Activated naive CD4-positive, alpha-beta T cell treated with anti-CD3 and anti-CD28 coated beads, Interleukin-2, amount 50 U/mL, for 16 hours (primary cell): Measurements from ENCODE around the gene CACNB4.
"Not testable (repeated sequence)": the region's sequence is repeated elsewhere in the genome, so short reads cannot be mapped to it uniquely, and the experiment has no call there.

ENCODE experiments used
- DNase-seq: peaks from one replicate; pipeline ENCODE4 v3.0.0-alpha.2; 2020

The CACNB4 gene

DNA sequence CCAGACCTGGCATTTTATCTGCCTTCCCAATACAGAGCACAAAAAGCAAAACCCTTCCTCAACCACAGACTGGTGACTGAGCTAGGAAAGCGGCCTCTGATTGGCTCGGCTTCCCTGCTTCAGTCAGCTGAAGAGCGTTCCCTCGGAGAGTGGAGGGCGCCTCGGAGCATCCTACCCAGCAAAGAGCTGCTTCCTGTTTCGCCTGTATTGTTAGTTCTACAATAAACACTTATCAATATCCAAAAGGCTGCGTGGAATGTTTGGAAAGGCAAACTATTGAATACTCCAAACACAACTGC, 125.0 kb downstream of the CACNB4 start:
- DNase-seq = no peak

DNA sequence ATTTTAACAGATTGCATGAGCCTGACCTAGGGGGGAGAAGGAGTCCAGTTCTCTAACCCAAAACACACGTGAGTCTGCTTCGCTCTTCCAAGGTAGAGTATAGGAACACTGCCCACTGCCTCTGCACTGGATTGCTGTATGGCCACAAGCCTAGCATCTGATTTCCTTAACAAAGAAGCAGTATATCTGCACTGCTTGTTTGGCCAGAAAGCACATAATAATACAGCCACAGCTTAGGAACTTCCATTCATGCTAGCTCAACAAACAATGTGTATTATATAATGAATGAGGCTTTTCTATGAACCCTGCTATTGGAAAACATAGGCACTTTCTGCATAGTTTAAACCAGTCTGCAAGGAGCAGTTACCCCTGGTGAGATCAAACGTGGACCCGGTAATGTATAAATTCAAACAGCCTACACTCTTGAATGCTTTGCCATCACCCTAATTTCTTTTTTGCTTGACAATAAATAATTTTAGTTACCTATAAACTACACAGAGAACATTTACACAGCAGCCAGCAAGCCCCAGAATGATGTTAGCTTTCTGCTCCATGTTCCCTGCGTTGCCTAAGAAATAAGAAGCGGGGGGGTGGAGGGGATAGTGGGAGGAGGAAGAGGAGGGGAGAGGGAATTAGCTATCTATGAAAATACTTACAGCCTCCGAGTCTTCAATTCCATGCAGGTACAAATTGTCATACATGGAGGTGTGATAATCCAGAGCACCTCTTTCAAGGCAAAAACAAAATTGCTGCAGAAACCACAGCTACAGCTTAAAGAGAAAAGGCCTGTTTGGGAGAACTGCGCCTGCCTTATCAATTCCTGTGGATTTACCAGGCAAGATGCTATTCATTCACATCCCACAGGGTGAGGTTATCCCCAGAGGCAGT, 125.6 kb downstream of the CACNB4 start:
- no peak for DNase-seq

DNA sequence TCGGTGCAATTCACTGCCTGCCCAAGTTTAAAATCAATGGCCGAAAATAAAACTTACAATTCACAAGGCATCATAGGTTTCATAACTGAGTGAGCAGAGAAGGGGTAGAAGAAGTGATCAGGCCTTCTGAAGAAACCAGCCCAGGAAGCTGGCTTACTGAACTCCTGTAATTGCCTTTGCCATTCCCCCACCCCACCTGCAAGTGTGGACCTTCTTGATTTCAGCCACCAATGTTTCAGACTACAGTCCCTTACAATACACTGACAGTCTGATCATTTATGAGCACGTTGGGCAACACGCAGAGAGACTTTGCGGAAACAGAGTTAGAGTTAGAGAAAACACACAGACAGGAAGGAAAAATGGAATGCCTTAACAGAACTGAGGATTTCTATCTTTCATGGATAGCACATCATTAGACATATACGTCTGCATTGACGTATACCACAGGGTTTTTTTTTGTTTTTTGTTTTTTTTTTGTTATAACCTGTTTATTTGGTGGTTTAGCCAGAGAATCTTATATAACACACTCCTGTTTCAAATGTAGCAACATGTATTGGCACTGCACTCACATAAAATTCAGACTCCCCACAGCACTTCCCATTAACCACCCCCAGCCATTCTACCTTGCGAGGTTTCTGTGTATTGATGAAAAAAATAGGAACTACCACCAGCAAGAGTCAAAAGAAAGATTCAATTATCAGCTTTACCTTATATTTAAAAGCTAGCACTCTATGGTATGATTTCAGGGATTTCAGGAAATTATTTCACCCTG, 126.4 kb downstream of the CACNB4 start:
- no peak for DNase-seq

DNA sequence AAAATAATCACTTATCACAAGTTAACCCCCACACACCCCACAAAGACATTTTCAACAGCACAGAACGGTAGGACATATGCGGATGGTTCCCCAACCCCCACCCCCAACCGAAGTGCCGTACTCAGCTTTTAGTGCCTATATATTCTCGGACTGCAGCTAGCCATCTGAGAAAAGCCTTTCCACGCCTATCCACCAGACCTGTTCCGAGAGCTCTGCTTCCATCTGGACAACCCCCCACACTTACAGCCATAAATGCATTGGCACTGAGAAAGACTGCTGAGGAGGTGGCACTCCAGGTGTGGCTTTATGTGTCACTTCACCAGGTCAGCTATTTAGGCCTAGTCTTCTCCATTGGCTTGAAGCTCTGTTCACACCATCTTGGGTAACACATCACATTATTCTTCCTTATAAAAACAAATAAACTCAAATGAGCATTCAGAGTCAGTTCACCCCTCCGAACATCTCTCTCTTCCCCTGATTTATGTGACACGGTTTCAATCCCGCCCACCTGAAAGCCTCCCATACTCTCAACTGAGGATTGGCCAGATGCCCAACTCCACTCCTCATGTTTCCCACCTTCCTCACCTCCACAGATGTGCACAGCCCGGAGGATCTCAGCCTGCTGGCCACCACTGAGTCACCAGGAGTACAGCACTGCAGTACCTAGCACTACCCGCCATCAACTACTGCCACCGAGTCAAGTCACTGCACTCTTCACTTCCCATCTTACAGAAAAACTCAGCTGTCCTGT, 127.4 kb downstream of the CACNB4 start:
- DNase-seq = no peak

DNA sequence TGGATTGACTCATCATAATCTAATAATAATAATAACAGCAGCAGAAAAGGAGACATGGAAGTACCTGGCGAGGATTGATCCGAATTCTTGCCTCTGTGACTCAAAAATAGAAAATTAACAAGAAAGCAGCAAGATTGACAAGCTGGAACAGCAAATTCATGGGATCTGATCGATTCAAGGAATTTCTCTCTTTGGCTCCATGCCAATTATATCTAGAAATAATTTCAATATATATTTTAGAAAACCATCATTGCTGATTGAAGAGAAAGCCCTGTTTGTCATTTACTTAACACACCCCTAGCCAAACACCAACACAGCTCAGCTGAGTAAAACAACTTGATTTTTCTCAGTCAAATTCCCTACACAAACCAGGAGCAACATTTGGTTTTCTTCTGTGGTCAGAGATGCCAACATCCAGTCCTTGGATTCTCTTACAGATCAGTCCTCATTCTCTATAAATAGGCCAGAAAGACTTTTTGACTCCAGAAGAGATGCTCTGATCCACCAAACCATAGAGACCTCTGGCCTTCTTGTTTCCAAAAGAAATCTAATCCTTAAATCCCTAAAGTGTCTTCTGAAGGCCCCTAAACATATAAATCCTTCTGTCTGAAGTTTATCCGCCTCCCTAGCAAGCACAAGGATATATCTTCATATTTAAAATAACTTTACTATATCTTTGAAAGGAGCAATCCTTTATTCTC, 129.9 kb downstream of the CACNB4 start:
- no peak for DNase-seq

DNA sequence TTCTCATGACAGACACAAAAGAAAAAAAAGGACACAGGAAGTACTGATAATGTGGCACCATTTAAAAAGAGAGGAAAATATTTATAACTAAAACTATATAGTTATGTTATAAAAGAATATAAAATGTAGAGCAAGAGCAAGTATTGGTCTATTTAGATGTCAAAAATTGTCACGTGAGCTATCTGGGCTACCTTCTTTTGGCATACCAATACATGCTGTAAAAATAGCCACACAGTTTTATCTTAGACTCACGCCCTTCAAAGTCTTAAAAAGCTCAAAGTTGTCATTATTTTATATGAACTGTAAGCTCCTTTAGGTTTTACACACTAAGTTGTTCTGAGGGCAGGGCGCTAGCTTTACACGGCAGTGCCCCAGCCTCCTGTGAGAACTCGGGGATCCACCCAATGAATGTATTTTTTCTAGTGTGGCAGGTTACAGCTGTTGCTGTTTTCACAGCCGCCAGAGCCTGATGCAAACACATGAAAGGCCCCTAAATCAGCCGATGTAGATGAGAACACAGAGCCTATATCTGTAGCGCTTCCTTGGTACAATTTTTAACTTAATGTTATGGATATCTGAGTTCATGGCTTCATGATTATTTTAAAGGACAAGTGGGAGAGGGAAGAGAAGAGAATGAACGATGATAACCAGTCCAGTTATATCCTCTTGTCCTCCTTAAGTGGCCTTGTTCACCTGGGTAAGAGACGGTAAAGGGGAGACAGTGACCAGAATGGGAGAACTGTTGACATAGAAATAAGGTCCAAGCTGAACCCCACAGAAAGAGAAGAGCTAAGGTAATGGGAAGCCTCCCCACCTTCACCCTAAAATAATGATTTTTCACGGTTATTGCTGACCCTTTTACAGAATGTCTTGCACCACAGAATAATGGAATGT, 130.8 kb downstream of the CACNB4 start:
- no peak for DNase-seq

DNA sequence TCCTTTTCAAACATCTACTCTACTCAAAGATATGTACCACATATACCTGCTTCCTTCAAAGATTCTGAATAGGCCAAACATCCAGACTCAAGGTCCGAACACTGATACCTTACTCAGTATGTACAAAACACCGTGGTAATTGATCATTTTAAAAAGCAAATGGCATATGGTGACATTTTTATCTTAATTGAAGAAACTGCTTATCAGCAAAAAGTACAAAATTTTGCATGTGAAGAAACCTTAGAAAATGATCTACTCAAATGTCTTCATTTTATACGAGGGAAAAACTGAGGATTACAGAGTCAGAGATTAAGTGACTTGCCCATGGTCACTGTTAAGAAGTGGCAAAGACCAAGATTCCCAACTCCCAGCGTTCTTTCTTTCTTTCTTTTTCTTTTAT, 133.0 kb downstream of the CACNB4 start:
- DNase-seq = no peak

DNA sequence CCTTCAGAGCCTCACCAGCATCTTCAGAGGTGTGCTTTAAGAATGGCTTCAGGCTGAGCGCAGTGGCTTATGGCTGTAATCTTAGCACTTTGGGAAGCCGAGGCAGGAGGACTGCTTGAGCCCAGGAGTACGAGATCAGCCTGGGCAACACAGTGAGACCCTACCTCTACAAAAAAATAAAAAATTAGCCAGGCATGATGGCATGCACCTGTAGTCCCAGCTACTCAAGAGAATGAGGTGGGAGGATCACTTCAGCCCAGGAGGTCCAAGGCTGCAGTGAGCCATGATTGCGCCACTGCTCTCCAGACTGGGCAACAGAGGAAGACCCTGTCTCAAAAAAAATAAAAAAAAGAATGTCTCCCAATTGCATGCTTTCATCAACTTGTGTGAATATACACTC, 137.3 kb downstream of the CACNB4 start:
- DNase-seq = no peak

DNA sequence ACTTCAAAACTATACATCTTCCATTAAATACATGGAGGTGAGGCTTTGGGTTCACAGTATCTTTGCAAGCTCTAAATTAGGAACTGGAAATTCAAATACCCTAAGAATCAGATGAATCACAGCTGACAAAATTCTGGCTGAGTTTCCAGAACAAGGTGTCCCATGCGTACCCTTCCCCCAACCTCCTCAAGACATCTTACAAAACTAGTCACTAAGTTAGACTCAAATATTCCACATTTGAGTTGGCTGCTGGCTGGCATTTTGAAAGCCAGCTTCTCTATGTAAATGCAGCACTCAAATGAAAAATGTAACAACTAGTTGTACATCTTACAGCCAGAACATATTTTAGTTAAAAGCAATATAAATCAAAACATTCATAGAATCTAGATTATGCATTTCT, 139.6 kb downstream of the CACNB4 start:
- DNase-seq = no peak

DNA sequence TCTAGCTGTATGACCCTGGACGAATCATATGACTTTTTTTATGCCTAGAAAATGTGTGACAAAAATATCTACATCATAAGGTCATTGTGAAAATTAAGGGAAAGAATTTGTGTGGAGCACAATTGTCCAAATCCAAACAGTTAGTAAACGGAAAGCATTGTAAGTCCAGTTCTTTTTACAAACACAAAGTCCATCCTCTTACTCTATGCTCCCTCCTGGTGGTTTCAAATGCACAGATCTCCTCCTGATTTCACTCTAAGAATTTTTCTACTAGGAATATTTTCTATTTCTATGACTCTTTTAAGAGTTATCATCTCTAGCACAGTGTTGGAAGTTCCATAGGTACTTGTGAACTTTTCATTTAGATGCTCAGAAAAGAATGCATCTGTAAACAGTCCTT, 145.4 kb downstream of the CACNB4 start:
- no peak for DNase-seq

DNA sequence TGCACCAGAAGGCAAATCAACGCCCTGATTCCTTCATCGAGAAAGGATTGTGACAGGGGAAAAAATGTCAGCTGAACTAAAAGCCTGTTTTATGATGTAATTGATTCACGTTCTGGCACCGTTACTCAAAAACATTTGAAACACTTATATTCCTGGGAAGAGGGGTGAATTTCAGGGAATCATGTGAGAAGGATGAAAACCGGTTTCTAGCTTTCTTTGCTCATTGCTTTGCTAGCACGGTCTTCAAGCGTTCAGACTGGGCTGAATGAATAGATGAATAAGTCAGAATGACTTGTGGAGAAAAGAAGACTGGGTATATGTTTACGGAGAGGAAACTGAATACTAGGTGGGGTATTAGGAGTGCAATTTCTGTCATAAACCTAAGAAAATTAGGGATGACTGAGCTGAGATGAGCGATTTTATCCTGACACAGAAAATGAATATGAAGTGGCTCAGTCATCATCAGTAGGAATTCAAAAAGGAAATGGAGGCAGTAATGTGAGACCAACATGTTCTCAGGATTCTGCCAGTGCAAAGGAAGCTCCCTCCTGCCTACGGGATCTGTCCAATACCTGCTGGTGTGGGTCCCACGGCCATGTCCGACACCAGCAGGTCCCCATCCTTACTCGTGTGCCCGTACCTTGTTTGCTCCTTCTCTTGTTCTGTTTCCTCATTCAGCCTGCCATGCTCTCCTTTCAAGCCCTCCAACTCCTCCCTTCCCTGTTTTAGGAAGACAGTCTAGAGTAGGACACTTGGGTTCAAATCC, 146.0 kb downstream of the CACNB4 start:
- no peak for DNase-seq

DNA sequence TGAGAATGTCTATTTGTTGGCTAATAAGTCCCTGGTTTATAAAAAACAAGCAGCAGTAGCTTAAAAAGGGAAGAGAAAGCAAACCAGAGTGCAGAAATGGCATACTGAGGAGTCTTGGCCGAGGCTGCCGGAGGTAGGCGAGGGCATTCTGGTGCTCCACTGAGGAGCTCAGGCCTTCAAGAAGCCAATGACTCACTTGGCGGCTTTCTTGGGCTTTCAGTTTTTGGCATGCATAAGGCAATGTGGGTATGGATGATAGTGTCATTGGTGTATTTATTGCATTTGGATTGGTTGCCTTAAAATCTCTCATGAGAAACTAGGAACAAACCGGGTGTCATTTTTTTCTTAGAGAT, 151.1 kb downstream of the CACNB4 start:
- DNase-seq = no peak

DNA sequence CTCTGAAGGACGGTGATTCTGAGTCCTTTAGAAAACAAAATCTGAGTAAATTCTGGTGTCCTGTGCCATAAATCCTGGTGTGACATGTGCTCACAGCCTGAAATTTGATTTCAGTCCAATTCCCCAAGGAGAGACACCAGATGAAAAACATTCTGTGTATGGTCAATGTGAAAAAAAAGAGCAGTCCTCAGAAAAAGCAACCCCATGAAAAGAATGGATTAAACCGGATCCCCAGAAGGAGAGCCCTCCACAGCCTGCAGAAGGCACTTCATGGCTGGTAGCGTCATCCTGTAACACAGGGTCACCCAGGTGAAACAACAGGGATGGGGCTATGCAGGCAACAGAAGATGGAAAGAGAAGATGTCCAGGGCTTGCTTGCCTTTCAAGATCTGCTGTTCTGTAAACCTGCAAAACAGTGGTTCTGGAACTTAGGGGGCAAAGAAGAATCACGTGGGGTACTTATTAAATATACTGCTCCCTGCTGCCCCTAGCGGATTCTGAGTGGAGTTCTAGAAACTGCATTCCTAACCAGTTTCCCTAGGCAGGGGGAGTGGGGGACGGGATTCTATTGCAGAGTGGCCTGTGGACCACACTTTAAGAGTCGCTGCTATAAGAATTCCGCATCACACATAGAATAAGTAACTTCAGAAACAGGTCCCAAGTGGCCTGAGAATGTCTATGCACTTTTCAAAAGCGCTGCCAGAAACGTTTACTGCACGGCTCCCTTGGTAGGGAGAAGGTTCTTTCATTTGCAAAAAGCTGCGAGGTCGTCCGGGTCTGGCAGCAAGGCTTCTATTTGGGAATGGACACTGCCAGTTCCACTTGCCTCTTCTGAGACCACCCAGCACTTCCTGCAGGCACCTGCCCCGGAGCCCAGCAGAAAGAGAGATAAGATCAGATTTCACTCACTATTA, 151.7 kb downstream of the CACNB4 start:
- peak; percentile 12 for DNase-seq

DNA sequence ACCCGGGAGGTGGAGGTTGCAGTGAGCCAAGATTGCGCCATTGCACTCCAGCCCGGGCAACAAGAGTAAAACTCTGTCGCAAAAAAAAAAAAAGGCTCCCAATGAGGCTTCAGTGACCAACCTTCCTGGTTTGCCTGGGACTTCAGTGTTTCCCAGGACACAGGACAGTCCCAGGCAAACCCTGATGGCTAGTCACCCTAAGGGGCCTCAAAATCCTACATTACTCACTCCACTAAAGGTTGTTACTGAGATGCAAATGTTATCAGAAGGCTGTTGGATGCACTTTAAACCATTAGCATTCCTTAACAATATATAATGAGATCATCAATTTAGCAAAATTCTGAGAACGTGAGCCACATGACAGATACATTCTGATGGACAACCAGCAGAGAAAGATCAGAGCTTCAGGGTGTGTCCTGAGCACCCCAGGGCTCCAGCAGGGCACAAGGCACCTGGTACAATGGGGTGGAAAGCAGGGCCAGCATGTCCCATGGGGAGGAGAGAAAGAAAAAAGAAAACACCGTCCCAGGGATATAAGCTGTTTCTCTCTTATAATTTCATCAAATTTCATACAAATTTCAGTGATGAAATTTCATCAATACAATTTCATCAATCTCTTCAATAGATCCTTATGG, 152.5 kb downstream of the CACNB4 start:
- no peak for DNase-seq

DNA sequence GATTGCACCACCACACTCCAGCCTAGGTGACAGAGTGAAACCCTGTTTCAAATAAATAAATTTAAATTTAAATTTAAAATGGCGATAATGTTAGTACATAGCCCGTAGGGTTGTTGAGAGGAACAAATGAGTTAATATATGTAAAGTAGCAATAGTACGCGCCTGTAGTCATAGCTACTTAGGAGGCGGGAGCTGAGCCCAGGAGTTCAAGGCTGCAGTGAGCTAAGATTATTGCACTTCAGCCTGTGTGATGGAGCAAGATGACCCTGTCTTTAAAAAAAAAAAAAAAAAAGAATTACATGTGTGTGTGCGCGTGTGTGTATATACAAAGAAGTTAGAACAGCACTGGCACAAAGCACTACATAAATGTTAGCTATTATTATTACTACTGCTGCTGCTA, 153.2 kb downstream of the CACNB4 start:
- DNase-seq = no peak

DNA sequence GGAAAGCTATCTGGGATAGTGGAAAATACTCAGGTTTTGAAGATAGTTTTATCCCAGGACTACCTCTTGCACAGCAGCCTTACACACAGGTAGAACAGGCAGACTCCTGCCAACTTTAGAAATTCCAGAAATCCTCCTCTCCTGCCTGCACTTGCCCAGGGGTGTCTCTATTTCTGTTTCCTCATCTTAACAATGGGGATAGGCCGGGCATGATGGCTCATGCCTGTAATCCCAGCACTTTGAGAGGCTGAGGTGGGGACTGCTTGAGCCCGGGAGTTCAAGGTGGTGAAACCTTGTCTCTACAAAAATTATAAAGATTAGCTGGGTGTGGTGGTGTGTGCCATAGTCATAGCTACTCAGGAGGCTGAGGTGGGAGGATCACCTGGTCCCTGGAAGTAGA, 153.7 kb downstream of the CACNB4 start:
- no peak for DNase-seq

DNA sequence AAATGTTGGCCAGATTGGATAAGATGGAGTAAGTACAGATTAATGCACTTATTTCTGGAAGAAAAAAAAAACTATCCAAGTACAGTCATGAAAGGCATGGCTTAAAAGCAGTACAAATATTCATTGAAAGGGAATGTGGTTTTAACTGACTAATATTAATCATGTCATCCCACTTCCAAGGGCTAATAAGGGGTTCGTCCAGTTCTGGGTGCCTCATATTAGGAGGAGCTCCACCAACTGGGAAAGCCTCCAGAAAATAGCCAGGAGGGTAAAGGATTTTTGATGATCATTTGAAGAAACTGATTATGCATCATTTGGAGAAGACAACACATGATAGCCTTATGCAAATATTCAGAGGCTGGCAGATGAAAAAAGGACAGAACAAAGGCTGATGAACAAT, 155.4 kb downstream of the CACNB4 start:
- DNase-seq = no peak

DNA sequence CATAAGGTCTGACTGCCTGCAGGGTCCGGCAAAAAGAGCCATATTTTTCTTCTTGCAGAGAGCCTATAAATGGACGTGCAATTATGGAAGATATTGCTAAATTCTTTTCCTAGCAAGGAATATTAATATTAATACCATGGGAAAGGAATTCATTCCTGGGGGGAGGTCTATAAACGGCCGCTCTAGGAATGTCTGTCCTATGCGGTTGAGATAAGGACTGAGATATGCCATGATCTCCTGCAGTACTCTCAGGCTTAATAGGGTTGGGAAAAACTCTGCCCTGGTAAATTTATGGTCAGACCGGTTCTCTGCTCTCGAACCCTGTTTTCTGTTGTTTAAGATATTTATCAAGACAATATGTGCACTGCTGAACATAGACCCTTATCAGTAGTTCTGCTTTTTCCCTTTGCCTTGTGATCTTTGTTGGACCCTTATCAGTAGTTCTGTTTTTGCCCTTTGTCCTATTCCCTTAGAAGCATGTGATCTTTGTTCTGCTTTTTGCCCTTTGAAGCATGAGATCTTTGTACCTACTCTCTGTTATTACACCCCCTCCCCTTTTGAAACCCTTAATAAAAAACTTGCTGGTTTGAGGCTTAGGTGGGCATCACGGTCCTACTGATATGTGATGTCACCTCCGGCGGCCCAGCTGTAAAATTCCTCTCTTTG, 156.2 kb downstream of the CACNB4 start:
- DNase-seq = not testable (repeated sequence)

DNA sequence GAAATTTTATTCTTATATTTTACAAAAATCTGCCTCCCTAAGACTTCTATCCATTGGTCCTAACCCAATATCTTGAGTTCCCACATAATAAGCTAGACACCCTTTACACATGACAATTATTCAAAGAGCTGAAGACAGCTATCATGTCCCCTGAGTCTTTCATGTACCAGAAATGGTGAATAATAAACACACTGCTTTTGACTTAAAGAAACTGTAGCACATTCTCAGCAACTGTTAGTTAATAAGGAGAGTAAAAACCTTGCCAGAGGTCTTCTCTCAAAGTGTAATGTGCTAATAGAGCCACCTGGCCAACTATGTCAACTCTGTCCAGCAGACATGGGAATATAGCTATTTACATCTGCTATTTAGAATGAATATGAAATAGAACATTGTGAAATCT, 160.9 kb downstream of the CACNB4 start:
- no peak for DNase-seq
